Muscle layer of colon (tissue), 2 donors: ENCODE results near the gene DNAJC9.
"Not testable (repeated sequence)": the region's sequence is repeated elsewhere in the genome, so short reads cannot be mapped to it uniquely, and the experiment has no call there.

ENCODE experiments used
- H3K27ac ChIP-seq: one replicate; pipeline ENCODE4 v1.7.0; 2013; ENCODE audit warnings: low read depth, mild to moderate bottlenecking, low read length, moderate library complexity
- H3K27me3 ChIP-seq, 2 donors: one replicate each; pipeline ENCODE4 v1.7.0; 2013; ENCODE audit warnings: low read length in 2 of 2, mild to moderate bottlenecking in 2 of 2; ENCODE audit not compliant: insufficient read depth in 2 of 2, control insufficient read depth in 1 of 2
- H3K36me3 ChIP-seq: one replicate; pipeline ENCODE4 v1.7.0; 2013; ENCODE audit warnings: mild to moderate bottlenecking, low read length; ENCODE audit not compliant: insufficient read depth
- H3K4me1 ChIP-seq: one replicate; pipeline ENCODE4 v1.7.0; 2013; ENCODE audit warnings: mild to moderate bottlenecking, low read length; ENCODE audit not compliant: insufficient read depth
- H3K4me3 ChIP-seq, 2 donors: one replicate each; pipeline ENCODE4 v1.7.0; 2013; ENCODE audit warnings: low read length in 2 of 2, low read depth in 1 of 2, mild to moderate bottlenecking in 1 of 2, moderate library complexity in 1 of 2
- H3K9ac ChIP-seq: one replicate; pipeline ENCODE4 v1.7.0; 2013; ENCODE audit warnings: low read length
- H3K9me3 ChIP-seq: one replicate; pipeline ENCODE4 v1.7.0; 2013; ENCODE audit warnings: mild to moderate bottlenecking, low read length
- donor health status: abdominal sarcoma.
- donor health status: Adenocarcinoma of cecum.

DNAJC9 gene

GRCh38 chr10:73258612-73259011 lies 11.6 kb upstream of the DNAJC9 start:
- not testable (repeated sequence) for H3K9ac ChIP-seq, H3K27ac ChIP-seq, H3K27me3 ChIP-seq, H3K4me3 ChIP-seq, H3K36me3 ChIP-seq, H3K4me1 ChIP-seq, H3K9me3 ChIP-seq

DNA sequence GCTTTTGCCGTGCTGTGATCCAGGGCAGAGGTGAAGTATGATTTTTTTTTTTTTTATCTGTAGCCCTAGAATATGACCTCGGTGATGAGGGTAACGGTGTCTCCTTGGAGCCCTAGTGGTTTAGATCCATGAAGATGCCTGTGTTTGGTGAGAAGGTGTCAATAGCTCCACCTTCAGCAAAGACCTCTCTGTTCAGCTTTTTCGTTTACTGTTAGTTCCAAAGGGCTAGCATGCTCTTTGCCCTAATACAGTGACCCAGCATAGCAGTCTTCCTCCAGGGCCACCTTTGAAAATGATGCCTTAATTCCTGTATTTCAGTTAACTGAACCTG lies 6.1 kb upstream of the DNAJC9 start:
- Histone ChIP-seq H3K36me3 (peaks cover 19% of the 10 kb centered on the region), H3K9ac (peak overlapping the region; percentile 100), H3K9me3 (no peaks in the 10 kb centered on the region), H3K4me3 (peak overlapping the region; percentile 92 to 100), H3K27ac (peak overlapping the region; percentile 92), H3K27me3 (no peaks in the 10 kb centered on the region), H3K4me1 (peaks cover 26% of the 10 kb centered on the region)

DNA sequence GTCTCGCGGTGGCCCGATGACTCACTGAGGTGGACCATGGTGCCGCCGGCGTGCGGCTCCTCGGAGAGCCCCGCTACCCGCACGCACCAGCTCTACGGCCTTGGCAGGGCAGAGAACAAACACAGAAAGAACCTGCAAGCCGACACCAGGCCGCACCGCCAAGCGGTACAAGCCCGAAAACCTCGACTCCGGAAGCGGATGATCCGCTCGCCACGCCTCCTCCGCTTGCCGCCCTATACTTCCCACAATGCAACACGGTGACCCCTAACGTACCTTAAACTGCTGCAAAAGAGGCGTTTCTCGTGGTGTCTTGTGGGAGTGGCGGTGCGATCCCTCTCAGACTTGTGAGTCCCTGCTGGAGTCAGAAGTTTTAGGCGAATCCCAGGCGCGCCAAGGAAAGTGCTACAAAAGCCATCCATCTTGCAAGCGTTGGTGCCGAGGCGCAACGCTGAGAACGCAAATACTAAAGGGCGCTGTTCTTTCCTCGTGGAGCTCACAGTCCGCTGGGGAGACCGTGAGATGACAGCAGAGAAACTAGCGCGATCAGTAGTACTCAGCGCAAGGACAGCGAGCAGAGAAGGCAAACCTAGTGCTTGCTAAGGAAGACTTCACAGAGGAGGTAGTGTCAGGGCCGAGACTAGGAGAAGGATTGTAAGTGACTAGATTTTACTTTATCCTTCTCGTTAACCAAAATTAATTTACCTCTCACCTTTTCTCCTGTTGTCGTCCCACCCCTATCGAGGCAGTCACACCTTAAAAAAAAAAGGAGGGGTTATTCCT lies 5.6 kb upstream of the DNAJC9 start, which contains the start of gene MRPS16:
Gene MRPS16 (minus strand): TSS at position 200 of the 780 bp plus-strand sequence. CDS start 162 bp downstream, at position 38.
- H3K27me3 ChIP-seq: no peaks in the 10 kb centered on the region
- peak within 1 kb of the TSS; percentile 100 for H3K9ac ChIP-seq
- H3K4me3 ChIP-seq: peak within 1 kb of the TSS; percentile 92 to 100
- H3K27ac ChIP-seq: peak within 1 kb of the TSS; percentile 92
- no peaks in the 10 kb centered on the region for H3K9me3 ChIP-seq
- peaks cover 19% of the 10 kb centered on the region for H3K36me3 ChIP-seq
- peaks cover 31% of the 10 kb centered on the region for H3K4me1 ChIP-seq

DNA sequence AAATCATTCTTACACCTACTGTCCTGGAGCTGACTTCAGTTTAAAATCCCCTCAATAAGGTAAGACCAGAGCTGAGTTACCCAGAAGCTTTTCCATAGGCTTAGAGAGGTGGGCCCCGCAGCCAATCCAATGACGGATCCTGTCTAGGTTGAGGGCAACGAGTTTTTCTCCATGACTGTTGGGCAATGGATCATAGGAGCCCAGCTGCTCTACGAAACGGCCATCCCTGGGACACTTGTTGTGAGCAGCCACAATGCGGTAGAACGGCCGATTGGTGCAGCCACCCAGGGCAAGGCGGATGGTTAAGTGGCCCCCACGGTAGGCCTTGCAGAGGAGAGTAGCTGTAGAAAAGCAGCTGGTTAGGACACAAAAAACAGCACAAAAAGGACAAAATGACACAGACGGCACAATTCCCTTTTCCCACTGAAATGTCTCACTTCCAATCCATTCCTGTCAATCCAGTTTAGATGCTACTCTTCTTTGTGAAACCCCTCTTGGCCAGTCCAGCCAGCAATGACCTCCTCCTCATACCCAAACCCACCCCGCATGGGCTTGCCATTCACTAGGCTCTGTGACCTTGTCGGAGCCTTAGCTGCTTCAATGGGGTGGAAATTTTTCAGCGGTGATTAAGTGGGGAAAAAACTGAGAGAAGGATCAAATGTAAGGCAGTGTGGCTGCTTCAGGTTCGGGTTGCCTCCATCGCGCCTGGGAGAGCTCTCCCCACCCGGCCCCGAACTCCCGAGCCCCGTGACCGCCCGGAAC lies 4.8 kb upstream of the DNAJC9 start:
- Histone ChIP-seq H3K9ac (peak overlapping the region; percentile 100), H3K27ac (peak overlapping the region; percentile 92), H3K36me3 (peaks cover 19% of the 10 kb centered on the region), H3K4me1 (peaks cover 33% of the 10 kb centered on the region), H3K4me3 (peak overlapping the region; percentile 92 to 100), H3K27me3 (no peaks in the 10 kb centered on the region), H3K9me3 (no peaks in the 10 kb centered on the region)

DNA sequence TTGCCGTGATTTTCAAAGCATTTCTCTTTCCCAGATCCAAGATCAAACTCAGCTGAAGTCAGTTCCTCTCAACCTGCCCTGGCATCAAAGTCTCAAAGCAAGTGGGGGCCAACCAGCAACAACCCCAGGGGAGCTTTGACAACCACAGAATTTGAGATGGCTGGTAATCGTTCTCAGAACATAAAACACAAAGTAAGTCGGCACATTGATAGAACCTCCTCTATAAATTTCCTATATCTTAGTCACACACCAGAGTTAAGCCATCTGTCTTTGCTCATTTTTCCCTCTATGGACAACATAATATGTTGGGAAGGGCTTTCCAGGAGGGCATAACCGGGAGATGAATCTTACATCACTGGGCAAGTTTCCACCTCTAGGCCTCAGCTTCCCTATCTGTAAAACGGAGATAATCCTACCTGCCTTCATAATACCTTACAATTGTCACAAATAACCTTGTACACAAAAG lies 1.2 kb upstream of the DNAJC9 start:
- no peaks in the 10 kb centered on the region for H3K9me3 ChIP-seq
- no peak overlapping the region for H3K4me3 ChIP-seq
- H3K36me3 ChIP-seq: peaks cover 37% of the 10 kb centered on the region
- H3K4me1 ChIP-seq: peaks cover 35% of the 10 kb centered on the region
- no peaks in the 10 kb centered on the region for H3K27me3 ChIP-seq
- no peak overlapping the region for H3K27ac ChIP-seq
- H3K9ac ChIP-seq: no peak overlapping the region

DNA sequence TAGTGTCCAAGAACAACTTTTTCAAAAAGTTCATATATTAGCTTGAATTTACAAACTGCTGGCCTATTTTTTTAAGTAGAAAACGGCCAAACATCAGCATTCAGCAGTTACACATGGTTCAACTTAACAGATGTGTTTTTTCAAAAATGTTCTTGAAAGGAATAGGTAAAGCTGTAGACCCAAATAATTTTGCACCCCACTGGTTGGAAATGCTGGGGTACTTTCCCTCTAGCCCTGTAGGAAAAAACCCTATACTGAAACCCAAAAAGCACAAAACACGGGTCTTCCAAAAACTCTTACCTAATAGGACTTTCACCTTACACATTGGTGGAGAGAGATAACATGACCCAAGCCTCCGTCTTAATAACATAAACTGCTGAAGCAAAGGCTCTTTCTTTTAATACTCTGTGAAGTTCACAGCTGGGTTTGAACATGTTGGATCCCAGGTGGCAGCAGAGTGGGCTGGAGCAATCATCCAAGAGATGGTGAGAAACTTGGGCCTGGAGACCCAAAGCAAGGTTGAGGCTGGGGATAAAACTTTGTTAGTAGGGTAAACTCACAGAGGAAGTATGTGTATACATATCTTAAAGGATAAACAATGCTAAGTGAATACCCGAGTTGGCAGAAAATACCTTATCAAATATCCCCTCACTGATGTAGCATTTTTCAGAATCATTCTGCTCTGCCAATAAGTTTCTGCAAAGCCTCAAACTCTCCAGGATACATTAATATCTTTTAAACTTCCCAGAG lies 629 bp upstream of the DNAJC9 start:
- Histone ChIP-seq H3K4me3 (peak overlapping the region; percentile 81 to 92), H3K9me3 (no peaks in the 10 kb centered on the region), H3K4me1 (peaks cover 32% of the 10 kb centered on the region), H3K9ac (peak overlapping the region; percentile 81), H3K27me3 (no peaks in the 10 kb centered on the region), H3K27ac (peak overlapping the region; percentile 71), H3K36me3 (peaks cover 41% of the 10 kb centered on the region)

- Histone ChIP-seq H3K4me1 (peaks cover 24% of the 10 kb centered on the region), H3K9me3 (no peaks in the 10 kb centered on the region), H3K9ac (peak overlapping the region; percentile 66), H3K27me3 (no peaks in the 10 kb centered on the region), H3K36me3 (peaks cover 46% of the 10 kb centered on the region), H3K4me3 (peak overlapping the region; percentile 81 to 92), H3K27ac (peak overlapping the region; percentile 71)
These were observed 771 bp downstream of the DNAJC9 start for GRCh38 chr10:73246322-73246645.

DNA sequence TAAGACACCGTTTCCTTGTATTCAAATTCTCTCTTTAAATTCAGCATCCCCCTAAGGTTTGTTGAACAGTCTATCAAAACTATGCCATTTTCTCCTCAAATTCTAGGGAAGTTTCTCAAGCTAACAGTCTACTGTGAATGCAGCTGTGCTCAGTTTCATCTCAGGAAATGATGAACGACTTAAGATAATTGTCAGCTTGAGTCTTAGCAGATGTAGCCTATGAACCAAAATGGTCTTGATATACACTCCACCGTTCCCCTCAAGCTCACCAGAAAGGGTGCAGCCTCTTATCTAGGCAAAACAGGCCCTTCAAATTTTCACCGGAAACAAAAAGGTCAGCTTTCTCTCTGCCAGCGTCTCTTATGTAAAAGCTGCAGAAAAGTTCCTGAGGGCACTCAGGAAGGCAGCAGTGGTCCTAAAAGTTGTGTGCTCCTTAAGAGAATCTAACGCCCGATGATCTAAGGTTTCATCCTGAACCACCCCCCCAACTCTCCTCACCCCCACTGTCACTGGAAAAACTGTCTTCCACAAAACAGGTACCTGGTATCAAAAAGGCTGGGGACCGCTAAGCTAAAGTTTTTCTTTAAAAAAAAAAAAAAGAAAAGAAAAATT lies 2.1 kb downstream of the DNAJC9 start:
- H3K27ac ChIP-seq: no peak overlapping the region
- H3K4me3 ChIP-seq: no peak overlapping the region
- H3K27me3 ChIP-seq: no peaks in the 10 kb centered on the region
- H3K9me3 ChIP-seq: no peaks in the 10 kb centered on the region
- no peak overlapping the region for H3K9ac ChIP-seq
- H3K36me3 ChIP-seq: peaks cover 43% of the 10 kb centered on the region
- H3K4me1 ChIP-seq: peaks cover 15% of the 10 kb centered on the region

DNA sequence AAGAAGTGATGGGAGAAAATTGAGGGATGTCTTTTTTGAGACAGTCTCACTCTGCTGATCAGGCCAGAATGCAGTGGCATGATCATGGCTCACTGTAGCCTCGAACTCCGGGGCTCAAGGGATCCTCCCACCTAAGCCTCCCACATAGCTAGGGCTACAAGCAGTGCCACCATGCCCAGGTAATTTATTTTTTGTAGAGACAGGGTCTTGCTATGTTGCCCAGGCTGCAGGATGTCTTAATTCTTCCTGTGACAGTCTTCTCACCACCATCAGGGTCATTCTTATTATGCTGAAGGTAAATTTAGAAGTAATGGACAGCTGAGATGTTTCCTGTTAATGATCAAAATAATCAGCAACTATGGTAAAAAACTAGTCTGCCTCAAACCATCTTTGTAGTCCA lies 7.1 kb downstream of the DNAJC9 start:
- peaks cover 46% of the 10 kb centered on the region for H3K36me3 ChIP-seq
- H3K9me3 ChIP-seq: no peaks in the 10 kb centered on the region
- H3K4me3 ChIP-seq: no peak overlapping the region
- H3K27ac ChIP-seq: no peak overlapping the region
- H3K9ac ChIP-seq: no peak overlapping the region
- H3K4me1 ChIP-seq: peaks cover under 1% of the 10 kb centered on the region
- no peaks in the 10 kb centered on the region for H3K27me3 ChIP-seq

GRCh38 chr10:73238990-73239566 lies 8.0 kb downstream of the DNAJC9 start:
- Histone ChIP-seq H3K4me3 (no peak overlapping the region), H3K4me1 (peaks cover 9% of the 10 kb centered on the region), H3K36me3 (peaks cover 37% of the 10 kb centered on the region), H3K27me3 (no peaks in the 10 kb centered on the region), H3K27ac (no peak overlapping the region), H3K9me3 (no peaks in the 10 kb centered on the region), H3K9ac (no peak overlapping the region)

GRCh38 chr10:73234695-73235094 lies 12.4 kb downstream of the DNAJC9 start:
- Histone ChIP-seq H3K27me3 (no peaks in the 10 kb centered on the region), H3K4me1 (peaks cover 9% of the 10 kb centered on the region), H3K27ac (no peak overlapping the region), H3K9ac (no peak overlapping the region), H3K9me3 (no peaks in the 10 kb centered on the region), H3K36me3 (peaks cover 17% of the 10 kb centered on the region), H3K4me3 (no peak overlapping the region)
